IPS DF 6.9 (cell line): ENCODE results near the gene COA6.

Source experiments
- DNase-seq: peaks from one replicate; pipeline ENCODE4 v3.0.0-alpha.2; 2013; ENCODE audit warnings: low read depth, low spot score
- H3K27ac ChIP-seq: one replicate; pipeline ENCODE4 v1.5.1; 2013; ENCODE audit warnings: low read length, control low read depth
- H3K27me3 ChIP-seq: 2 replicates; pipeline ENCODE4 v1.6.1; 2013; ENCODE audit warnings: mild to moderate bottlenecking, low read length; ENCODE audit not compliant: control insufficient read depth, insufficient read depth
- H3K36me3 ChIP-seq: 2 replicates; pipeline ENCODE4 v1.6.1; 2013; ENCODE audit warnings: low read length; ENCODE audit not compliant: control insufficient read depth, insufficient read depth
- H3K4me1 ChIP-seq: 2 replicates; pipeline ENCODE4 v1.6.1; 2013; ENCODE audit warnings: low read length; ENCODE audit not compliant: control insufficient read depth, insufficient read depth
- H3K4me3 ChIP-seq: 2 replicates; pipeline ENCODE4 v1.5.1; 2013; ENCODE audit warnings: mild to moderate bottlenecking, low read length
- H3K9me3 ChIP-seq: 2 replicates; pipeline ENCODE4 v1.6.1; 2013; ENCODE audit warnings: low read length, inconsistent platforms; ENCODE audit not compliant: control insufficient read depth, insufficient read depth
- WGBS: extraction: QIAGEN DNeasy Blood & Tissue Kit; methylation state at CpG from one replicate; pipeline ENCODE4 v1.1.7; 2013; ENCODE audit warnings: mixed read lengths, missing lambda C conversion rate; ENCODE audit not compliant: insufficient read length, insufficient coverage; 5-methylcytosine and 5-hydroxymethylcytosine counted together

The COA6 gene

DNA sequence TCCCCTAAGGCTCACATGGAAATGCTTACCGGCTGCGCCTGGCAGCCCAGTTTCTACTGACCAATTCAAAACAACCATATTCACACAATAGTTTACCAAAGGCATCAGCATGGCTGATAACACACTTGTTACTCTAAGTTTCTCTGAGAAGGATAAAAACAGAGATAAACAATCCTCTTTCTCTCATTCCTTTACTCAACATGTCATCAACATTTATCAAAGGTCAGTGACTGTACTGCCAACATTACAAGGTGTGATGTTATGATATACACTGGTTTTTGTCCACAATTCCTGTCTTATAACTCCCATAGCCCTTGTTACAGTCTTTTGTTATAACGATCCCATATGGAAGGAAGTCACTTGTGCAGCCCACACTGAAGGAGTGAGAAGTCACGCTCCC is 33.6 kb downstream of the COA6 start:
- no peak overlapping the region for H3K4me3 ChIP-seq
- DNase-seq = no peak
- H3K9me3 ChIP-seq = no peaks in the 10 kb centered on the region
- no CpG with 5 or more reads among the region's 4 CpGs for WGBS
- no peaks in the 10 kb centered on the region for H3K4me1 ChIP-seq
- no peak overlapping the region for H3K27ac ChIP-seq
- H3K27me3 ChIP-seq = no peaks in the 10 kb centered on the region
- H3K36me3 ChIP-seq = no peaks in the 10 kb centered on the region

- Histone ChIP-seq H3K27me3 (no peaks in the 10 kb centered on the region), H3K9me3 (no peaks in the 10 kb centered on the region), H3K4me3 (no peak overlapping the region), H3K27ac (no peak overlapping the region), H3K4me1 (no peaks in the 10 kb centered on the region), H3K36me3 (no peaks in the 10 kb centered on the region)
- DNase-seq = no peak
- no CpG with 5 or more reads among the region's 9 CpGs for WGBS
Observed at GRCh38 chr1:234408757-234409156, 35.5 kb downstream of the COA6 start.

DNA sequence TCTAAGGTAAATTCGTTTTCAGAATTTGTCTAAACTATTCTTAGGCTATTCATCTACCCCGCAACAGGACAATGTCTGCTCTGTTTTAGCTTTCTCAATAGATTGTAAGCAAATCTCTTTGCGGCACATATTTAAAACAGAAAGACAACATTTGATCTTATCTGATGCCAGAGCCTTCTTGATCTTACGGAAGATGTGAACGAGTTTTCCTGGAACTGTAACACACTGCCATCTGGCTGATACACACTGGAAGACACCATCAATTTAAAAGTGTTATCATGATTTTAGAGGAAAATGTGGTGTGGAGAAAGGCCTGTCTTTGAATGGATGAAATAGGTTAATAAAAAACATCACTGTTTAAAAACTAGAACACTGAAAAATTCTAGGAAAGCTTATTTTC is 36.1 kb downstream of the COA6 start:
- no peak overlapping the region for H3K27ac ChIP-seq
- H3K36me3 ChIP-seq = no peaks in the 10 kb centered on the region

DNA sequence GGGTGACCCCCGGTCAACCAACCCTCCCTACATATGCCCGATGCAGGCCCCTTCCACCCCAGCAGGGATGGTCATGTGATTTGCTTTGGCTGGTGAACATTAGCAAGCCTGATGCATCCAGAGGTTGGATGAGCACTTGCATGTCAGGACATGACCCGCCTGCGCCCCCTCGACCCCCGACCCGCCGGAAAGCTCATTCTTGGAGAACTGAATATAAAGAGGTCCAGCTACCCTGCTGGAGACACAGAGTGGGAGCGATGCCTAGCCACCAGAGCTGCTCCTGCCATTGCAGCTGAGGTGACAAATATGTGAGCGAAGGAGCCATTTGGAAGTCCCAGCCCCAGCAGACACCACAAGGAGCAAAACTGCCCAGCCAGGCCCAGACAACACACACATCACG is 39.6 kb downstream of the COA6 start:
- Histone ChIP-seq H3K36me3 (no peaks in the 10 kb centered on the region), H3K27ac (no peak overlapping the region), H3K27me3 (no peaks in the 10 kb centered on the region), H3K4me1 (no peaks in the 10 kb centered on the region), H3K4me3 (no peak overlapping the region), H3K9me3 (no peaks in the 10 kb centered on the region)
- no CpG with 5 or more reads among the region's 11 CpGs for WGBS
- DNase-seq = no peak

More for the DNA sequence above, 36.1 kb downstream of the COA6 start:
- no peaks in the 10 kb centered on the region for H3K9me3 ChIP-seq
- H3K4me3 ChIP-seq = no peak overlapping the region
- DNase-seq = no peak
- no peaks in the 10 kb centered on the region for H3K27me3 ChIP-seq
- H3K4me1 ChIP-seq = no peaks in the 10 kb centered on the region
- no CpG with 5 or more reads among the region's 5 CpGs for WGBS

DNA sequence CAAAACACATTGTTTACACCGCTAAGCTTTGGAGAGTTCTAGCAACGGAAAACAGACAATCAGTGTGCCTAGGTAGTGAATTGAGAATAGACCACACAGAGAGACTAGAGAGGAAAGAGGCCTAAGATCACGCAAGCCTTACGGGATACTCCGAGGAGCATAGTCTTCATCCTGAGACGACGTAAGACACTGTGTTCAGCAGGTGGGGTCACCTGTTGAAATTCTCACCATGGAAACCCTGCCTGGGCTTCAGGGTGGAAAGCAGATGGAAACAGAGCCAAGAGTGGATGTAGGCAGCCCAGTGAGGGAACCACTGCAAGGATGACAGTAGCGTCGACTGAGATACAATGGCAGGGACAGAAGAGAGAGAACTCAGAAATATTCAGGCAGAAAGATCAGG is 40.2 kb downstream of the COA6 start:
- Histone ChIP-seq H3K36me3 (no peaks in the 10 kb centered on the region), H3K4me3 (no peak overlapping the region), H3K27me3 (no peaks in the 10 kb centered on the region), H3K9me3 (no peaks in the 10 kb centered on the region), H3K27ac (no peak overlapping the region), H3K4me1 (no peaks in the 10 kb centered on the region)
- WGBS = no CpG with 5 or more reads among the region's 9 CpGs
- DNase-seq = no peak

DNA sequence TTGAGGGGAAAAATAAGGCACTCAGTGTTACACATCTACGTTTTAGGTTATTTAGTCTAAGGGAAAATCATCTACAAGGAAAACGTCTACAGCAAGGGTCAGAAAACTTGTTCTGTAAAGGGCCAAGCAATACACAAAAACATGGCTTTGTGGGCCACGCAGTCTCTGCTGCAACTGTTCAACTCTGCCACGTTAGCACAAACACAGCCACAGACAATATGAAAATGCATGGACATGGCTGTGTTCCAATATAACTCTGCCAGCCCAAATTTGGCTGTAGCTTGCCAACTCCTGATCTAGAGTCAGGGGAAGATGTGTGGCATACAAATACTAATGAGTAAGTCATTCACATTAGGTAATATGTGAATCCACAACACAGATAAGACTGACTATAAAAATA is 40.7 kb downstream of the COA6 start:
- no peaks in the 10 kb centered on the region for H3K9me3 ChIP-seq
- no CpG with 5 or more reads among the region's 4 CpGs for WGBS
- H3K36me3 ChIP-seq = no peaks in the 10 kb centered on the region
- no peak overlapping the region for H3K4me3 ChIP-seq
- no peaks in the 10 kb centered on the region for H3K27me3 ChIP-seq
- H3K27ac ChIP-seq = no peak overlapping the region
- no peaks in the 10 kb centered on the region for H3K4me1 ChIP-seq
- no peak for DNase-seq

GRCh38 chr1:234427950-234428646 is 54.8 kb downstream of the COA6 start:
- Histone ChIP-seq H3K4me3 (no peak overlapping the region), H3K27me3 (no peaks in the 10 kb centered on the region)
- DNase-seq = no peak

DNA sequence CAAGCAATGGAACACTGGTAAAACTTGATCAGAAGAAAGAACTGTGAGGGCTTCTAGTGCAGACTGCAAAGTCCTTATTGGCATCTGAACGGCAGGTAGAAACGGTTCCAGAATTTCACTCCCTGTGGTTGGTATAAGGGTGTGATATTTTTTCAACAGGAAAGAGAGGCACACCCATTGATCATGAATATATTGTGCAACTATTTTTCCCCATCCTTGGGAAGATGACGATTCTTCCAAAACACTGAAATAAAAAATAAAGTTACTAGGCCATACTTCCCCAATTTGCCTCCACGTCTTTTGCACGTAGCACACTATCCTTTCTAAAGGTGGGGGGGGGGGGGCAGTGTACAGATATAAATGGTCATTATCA is 56.2 kb downstream of the COA6 start:
- WGBS = no CpG with 5 or more reads among the region's 5 CpGs
- Histone ChIP-seq H3K4me1 (no peaks in the 10 kb centered on the region), H3K36me3 (no peaks in the 10 kb centered on the region)

More at GRCh38 chr1:234427950-234428646, 54.8 kb downstream of the COA6 start:
- Histone ChIP-seq H3K27ac (no peak overlapping the region), H3K36me3 (no peaks in the 10 kb centered on the region), H3K4me1 (no peaks in the 10 kb centered on the region), H3K9me3 (no peaks in the 10 kb centered on the region)
- no CpG with 5 or more reads among the region's 8 CpGs for WGBS

GRCh38 chr1:234430691-234431090 is 57.4 kb downstream of the COA6 start:
- Histone ChIP-seq H3K9me3 (no peaks in the 10 kb centered on the region), H3K4me3 (no peak overlapping the region), H3K27ac (no peak overlapping the region), H3K4me1 (no peaks in the 10 kb centered on the region), H3K36me3 (no peaks in the 10 kb centered on the region), H3K27me3 (no peaks in the 10 kb centered on the region)
- DNase-seq = no peak
- WGBS = no CpG with 5 or more reads among the region's 5 CpGs

More for the DNA sequence above, 56.2 kb downstream of the COA6 start:
- Histone ChIP-seq H3K27me3 (no peaks in the 10 kb centered on the region), H3K27ac (no peak overlapping the region), H3K9me3 (no peaks in the 10 kb centered on the region), H3K4me3 (no peak overlapping the region)
- DNase-seq = no peak

DNA sequence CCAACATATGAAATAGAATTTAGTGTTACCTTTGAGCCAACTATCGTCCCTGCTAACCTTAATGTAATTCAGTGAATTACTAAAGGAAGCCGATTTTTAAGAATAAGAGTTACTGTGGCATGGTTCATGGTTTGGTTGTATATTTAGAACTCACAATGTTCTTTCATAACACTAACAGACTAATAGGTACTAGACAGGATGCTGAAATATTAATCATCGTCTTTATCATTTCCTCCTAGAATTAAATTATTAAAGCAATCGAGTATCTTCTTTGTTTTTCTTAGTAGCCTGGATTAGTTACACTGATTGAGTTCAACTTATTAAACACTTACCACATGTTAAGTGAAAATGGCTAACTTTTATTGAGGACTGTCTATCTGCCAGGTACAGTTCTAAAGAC is 58.0 kb downstream of the COA6 start:
- Histone ChIP-seq H3K9me3 (no peaks in the 10 kb centered on the region), H3K4me1 (no peaks in the 10 kb centered on the region), H3K27me3 (no peaks in the 10 kb centered on the region), H3K27ac (no peak overlapping the region), H3K4me3 (no peak overlapping the region), H3K36me3 (no peaks in the 10 kb centered on the region)
- no peak for DNase-seq
- no CpG with 5 or more reads among the region's 4 CpGs for WGBS

DNA sequence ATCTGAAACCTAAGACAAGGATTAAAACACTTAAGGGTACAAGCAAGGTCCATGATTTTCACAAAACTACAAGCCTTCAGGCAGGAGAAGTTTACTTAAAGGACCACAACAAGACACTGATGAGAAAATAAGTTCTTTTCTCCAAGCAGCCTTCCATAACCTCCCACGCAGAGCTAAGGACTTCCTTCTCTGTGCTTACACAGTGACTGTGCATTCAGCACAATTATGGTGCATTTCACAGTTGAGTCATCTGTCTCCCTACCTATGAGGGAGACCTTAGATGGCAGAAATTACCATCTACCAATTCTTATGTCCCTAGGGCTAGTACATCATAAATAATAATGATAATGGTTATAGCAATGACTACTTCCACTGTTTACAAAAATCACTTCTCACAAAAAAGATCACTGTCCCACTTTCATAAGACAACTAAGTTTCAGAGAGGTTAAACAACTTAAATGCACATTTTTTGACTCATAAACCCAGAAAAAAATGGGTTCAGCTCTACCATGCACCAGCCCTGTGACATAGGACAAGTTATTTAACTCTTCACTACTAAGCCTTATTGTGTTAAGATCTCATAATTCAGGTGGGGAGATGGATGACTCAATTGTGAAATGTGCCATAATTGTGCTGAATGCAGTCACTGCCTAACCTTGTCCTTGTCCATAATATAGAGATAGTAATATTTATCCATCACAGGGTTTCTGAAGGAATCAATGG is 60.5 kb downstream of the COA6 start:
- Histone ChIP-seq H3K4me3 (no peak overlapping the region), H3K27me3 (no peaks in the 10 kb centered on the region), H3K27ac (no peak overlapping the region), H3K9me3 (no peaks in the 10 kb centered on the region), H3K4me1 (no peaks in the 10 kb centered on the region), H3K36me3 (no peaks in the 10 kb centered on the region; the same call in 1 of the 2 replicates)
- no peak for DNase-seq
- WGBS = no CpG with 5 or more reads among the region's 1 CpG
